ENCODE results near the gene SERINC5.

SERINC5 gene

GRCh38 chr5:80072103-80073073, 183.5 kb downstream of the SERINC5 start:
- no peak for DNase-seq (ENCODE audit: extremely low read depth in 1 of 2, low read depth in 1 of 2)

DNA sequence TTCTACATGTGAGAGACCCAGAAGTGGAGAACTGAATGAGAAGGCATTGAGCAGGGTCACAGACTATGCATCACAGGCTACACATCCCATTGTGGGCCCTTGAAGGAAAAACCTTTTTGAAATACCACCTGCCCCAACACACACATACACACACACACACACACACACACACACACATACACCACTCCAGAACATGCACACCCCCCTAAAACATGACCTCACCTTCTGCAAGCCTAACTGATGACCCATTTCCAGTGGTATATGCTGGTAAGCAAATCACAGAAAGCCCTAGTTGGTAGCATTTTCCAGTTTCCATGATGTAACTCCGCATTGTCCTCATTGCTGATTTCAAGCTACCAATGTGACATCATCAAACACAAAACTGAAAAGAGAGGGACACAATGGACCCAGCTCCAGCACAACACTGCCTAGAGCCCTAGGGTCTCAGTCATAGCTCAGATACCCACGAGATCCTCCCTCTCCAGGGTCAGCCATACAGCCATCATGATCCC, 184.3 kb downstream of the SERINC5 start:
- no peak for DNase-seq (ENCODE audit: extremely low read depth in 1 of 2, low read depth in 1 of 2)

DNA sequence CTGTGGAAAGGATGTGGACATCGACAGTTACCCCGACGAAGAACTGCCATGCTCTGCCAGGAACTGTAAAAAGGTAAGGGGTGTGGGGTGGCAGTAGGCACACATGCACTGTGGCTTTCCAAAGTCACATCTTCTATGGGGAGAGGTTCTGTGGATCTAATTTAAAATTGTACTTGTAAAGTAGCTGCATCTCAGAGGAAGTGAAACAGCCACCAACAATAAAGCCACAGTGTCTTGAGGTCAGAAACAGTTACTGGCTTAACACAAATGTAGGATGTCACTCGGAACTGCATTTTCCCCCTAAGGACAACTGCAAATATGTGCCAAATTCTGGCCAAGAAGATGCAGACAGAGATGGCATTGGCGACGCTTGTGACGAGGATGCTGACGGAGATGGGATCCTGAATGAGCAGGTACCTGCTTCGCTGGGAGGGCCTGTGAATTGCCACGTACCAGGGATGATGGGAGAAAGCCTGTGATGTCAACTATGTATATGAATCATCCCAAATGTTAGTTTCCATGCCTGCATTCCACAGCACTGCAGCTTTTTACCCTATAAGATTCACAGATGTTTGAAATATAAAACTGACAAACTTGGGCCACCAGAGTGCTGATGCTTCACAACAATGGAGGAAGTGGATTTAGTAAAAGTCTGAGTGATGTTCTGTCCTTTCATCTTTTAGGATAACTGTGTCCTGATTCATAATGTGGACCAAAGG, 185.4 kb downstream of the SERINC5 start:
- no peak for DNase-seq (ENCODE audit: extremely low read depth in 1 of 2, low read depth in 1 of 2)

- no peak for DNase-seq (ENCODE audit: extremely low read depth in 1 of 2, low read depth in 1 of 2)
Observed at GRCh38 chr5:80069918-80070318, 185.9 kb downstream of the SERINC5 start.

GRCh38 chr5:80069251-80069800, 186.5 kb downstream of the SERINC5 start:
- no peak for DNase-seq (ENCODE audit: extremely low read depth in 1 of 2, low read depth in 1 of 2)

DNA sequence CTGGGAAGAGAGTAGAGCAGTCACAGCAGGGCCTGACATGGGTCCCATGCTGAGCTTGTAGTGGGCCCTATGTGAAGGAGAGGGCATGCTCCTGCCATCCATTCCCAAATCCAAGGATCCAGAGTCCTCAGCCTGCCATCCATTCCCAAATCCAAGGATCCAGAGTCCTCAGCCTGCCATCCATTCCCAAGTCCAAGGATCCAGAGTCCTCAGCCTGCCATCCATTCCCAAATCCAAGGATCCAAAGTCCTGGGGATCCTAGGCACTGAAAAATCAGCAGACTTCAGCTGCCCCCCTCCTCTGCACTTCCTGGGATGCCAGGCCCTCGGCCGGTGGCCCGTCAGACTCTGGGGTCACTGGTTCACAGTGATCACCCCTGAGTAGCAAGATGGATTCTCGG, 187.1 kb downstream of the SERINC5 start:
- DNase-seq (ENCODE audit: extremely low read depth in 1 of 2, low read depth in 1 of 2), result no peak

GRCh38 chr5:80068246-80068636, 187.6 kb downstream of the SERINC5 start:
- DNase-seq (ENCODE audit: extremely low read depth in 1 of 2, low read depth in 1 of 2), result no peak

- DNase-seq (ENCODE audit: extremely low read depth in 1 of 2, low read depth in 1 of 2), result no peak
Observed at GRCh38 chr5:80067531-80068245, 188.2 kb downstream of the SERINC5 start.

DNA sequence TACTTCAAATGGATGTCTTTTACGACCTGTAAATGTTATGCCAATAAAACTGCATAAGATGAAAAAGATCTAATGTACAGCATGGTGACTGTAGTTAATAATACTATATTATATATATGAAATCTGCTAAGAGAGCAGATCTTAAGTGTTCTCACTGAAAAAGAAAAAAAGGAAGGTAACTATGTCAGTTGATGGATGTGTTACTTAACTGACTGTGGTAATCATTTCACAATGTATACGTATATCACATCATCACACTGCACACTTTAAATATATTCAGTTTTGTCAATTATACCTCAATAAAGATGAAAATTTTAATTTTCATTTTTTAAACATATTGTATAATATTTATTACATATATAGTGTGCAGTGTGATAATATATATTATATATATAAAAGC, 188.8 kb downstream of the SERINC5 start:
- no peak for DNase-seq (ENCODE audit: extremely low read depth in 1 of 2, low read depth in 1 of 2)

DNA sequence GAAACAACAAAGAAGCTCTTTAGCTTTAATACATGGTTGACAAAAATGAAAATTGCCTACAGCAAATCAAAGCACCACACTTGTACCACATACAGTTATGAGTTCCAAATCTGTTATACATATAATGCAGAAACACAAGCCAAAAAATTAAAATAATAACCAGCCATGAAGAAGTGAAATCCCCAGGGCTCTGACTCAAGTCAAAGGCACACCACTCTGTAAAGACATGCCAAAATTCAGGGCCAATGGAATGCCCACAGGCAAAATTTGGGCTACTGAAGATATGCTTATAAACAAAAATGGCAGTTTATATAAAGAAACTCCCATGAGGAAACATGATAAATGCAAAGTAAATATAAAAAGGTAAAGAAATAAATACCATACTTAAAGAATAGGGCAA, 191.7 kb downstream of the SERINC5 start:
- no peak for DNase-seq (ENCODE audit: extremely low read depth in 1 of 2, low read depth in 1 of 2)
